Activated CD8-positive, alpha-beta T cell treated with anti-CD3 and anti-CD28 coated beads for 36 hours (primary cell): ENCODE measurements around the gene LDB2. TPM values are rescaled to one million over a fixed set of nuclear protein-coding genes. Genes with fewer than 3 reads are reported as not detected.

Experiments used
- ATAC-seq: fragments of 200-7000 bp; cut with Tn5 transposase; one replicate; pipeline ENCODE4 v1.10.0; 2021; ENCODE audit warnings: mild to moderate bottlenecking, moderate library complexity
- CTCF ChIA-PET: fragments of 350-600 bp; sonication (Branson Sonifier 250); formaldehyde crosslinking; loops from one replicate; lab custom pipeline; 2021; ENCODE audit warnings: antibody characterized with exemption; lab: Charles Lee
- POLR2A ChIA-PET: fragments of 350-600 bp; sonication (Branson Sonifier 250); formaldehyde crosslinking; loops from one replicate; lab custom pipeline; 2021; ENCODE audit warnings: antibody characterized with exemption; lab: Charles Lee
- DNase-seq: peaks from one replicate; pipeline ENCODE4 v3.0.0-alpha.2; 2020
- H3K27ac Mint-ChIP-seq: one replicate; pipeline ENCODE4 v1.8.0; 2021; ENCODE audit warnings: mild to moderate bottlenecking, mixed read lengths
- H3K27me3 Mint-ChIP-seq: one replicate; pipeline ENCODE4 v1.8.0; 2021; ENCODE audit warnings: mixed read lengths
- H3K36me3 Mint-ChIP-seq: one replicate; pipeline ENCODE4 v1.8.0; 2021; ENCODE audit warnings: low read depth, mixed read lengths
- H3K4me1 Mint-ChIP-seq: one replicate; pipeline ENCODE4 v1.8.0; 2021; ENCODE audit warnings: low read depth, mixed read lengths
- H3K4me3 Mint-ChIP-seq: one replicate; pipeline ENCODE4 v1.8.0; 2021; ENCODE audit warnings: mild to moderate bottlenecking, moderate library complexity, mixed read lengths
- H3K9me3 Mint-ChIP-seq: one replicate; pipeline ENCODE4 v1.8.0; 2021; ENCODE audit warnings: mixed read lengths
- CTCF ChIP-seq: fragments of 200-600 bp; IDR thresholded peaks from one replicate; pipeline ENCODE4 v1.8.0; 2022; ENCODE audit warnings: antibody characterized with exemption, mild to moderate bottlenecking
- intact Hi-C: fragments of 100-400 bp; cut with micrococcal nuclease; formaldehyde crosslinking; loops from one replicate; pipeline ENCODE4 v1.10.0; 2022
- total RNA-seq, 2 experiments: library from RNA; stranded (reverse); gene quantifications; one replicate each; pipeline ENCODE4 v1.2.3, GENCODE V29; 2021

The LDB2 gene
- total RNA-seq, 2 experiments from 2014 or later, result not detected

- TF ChIP-seq CTCF, result no peak
- no peak overlapping the region for H3K4me3 Mint-ChIP-seq
- H3K9me3 Mint-ChIP-seq, result no peaks in the 10 kb centered on the region
- DNase-seq, result no peak
- H3K27ac Mint-ChIP-seq, result no peak overlapping the region
- no peaks in the 10 kb centered on the region for H3K4me1 Mint-ChIP-seq
- POLR2A ChIA-PET, result no interaction called here
- no peaks in the 10 kb centered on the region for H3K27me3 Mint-ChIP-seq
- intact Hi-C loops, result no loop called here
- H3K36me3 Mint-ChIP-seq, result no peaks in the 10 kb centered on the region
- CTCF ChIA-PET, result no interaction called here
- no peak for ATAC-seq
Measured at GRCh38 chr4:16826406-16826910, 72.0 kb downstream of the LDB2 start.

DNA sequence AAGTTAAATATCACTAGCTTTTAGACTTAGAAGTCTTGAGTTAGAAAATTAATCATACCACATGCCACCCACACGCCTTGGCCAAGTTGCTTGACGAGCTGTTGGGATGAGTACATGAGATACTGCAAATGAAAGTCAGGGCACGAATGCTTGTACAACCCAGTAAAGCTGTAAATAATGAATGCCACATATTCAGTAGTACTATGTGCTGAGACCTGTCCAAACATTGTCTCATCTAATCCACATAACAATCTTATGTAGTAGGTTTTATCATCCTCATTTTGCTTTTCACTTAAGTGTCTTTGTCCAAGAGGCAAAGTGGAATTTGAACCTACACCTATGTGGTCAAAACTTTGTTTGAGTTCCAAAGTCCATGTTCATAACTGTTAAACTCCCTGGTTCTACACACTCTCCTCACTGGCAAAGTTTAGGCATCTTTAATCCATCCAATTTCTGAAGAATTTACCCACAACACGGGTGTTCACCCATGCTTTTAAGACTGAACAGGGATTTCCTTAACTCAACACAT lies 74.1 kb downstream of the LDB2 start:
- no peak overlapping the region for H3K27ac Mint-ChIP-seq
- no peak overlapping the region for H3K4me3 Mint-ChIP-seq
- no peaks in the 10 kb centered on the region for H3K4me1 Mint-ChIP-seq
- CTCF ChIA-PET, result interaction anchor here (2.0 kb wide), 1 partner anchor 92 kb away, joined by 5 read pairs; no protein-coding TSS in a partner anchor
- TF ChIP-seq CTCF, result no peak
- intact Hi-C loops, result no loop called here
- no peak for DNase-seq
- peaks cover 3% of the 10 kb centered on the region for H3K27me3 Mint-ChIP-seq
- H3K36me3 Mint-ChIP-seq, result no peaks in the 10 kb centered on the region
- POLR2A ChIA-PET, result no interaction called here
- ATAC-seq, result no peak
- H3K9me3 Mint-ChIP-seq, result no peaks in the 10 kb centered on the region

GRCh38 chr4:16820329-16820728 lies 78.1 kb downstream of the LDB2 start:
- intact Hi-C loops, result no loop called here
- Mint-ChIP-seq H3K4me3 (no peak overlapping the region), H3K36me3 (no peaks in the 10 kb centered on the region), H3K27ac (no peak overlapping the region), H3K27me3 (peaks cover 4% of the 10 kb centered on the region), H3K9me3 (no peaks in the 10 kb centered on the region), H3K4me1 (no peaks in the 10 kb centered on the region)
- POLR2A ChIA-PET, result no interaction called here
- TF ChIP-seq CTCF, result no peak
- ATAC-seq (no peak), DNase-seq (no peak)
- CTCF ChIA-PET, result no interaction called here

- ChIA-PET POLR2A (no interaction called here), CTCF (no interaction called here)
- Mint-ChIP-seq H3K27ac (no peak overlapping the region), H3K9me3 (no peaks in the 10 kb centered on the region), H3K36me3 (no peaks in the 10 kb centered on the region), H3K4me3 (no peak overlapping the region), H3K27me3 (peaks cover 4% of the 10 kb centered on the region), H3K4me1 (no peaks in the 10 kb centered on the region)
- intact Hi-C loops, result no loop called here
- DNase-seq, result no peak
- TF ChIP-seq CTCF, result no peak
- ATAC-seq, result no peak
Measured at GRCh38 chr4:16819652-16820051, 78.8 kb downstream of the LDB2 start.

GRCh38 chr4:16818005-16818404 lies 80.4 kb downstream of the LDB2 start:
- no peak overlapping the region for H3K4me3 Mint-ChIP-seq
- intact Hi-C loops, result no loop called here
- ChIA-PET CTCF (interaction anchor here (1.3 kb wide), 1 partner anchor 98 kb away, joined by 3 read pairs; no protein-coding TSS in a partner anchor), POLR2A (no interaction called here)
- no peak for DNase-seq
- no peaks in the 10 kb centered on the region for H3K36me3 Mint-ChIP-seq
- H3K4me1 Mint-ChIP-seq, result no peaks in the 10 kb centered on the region
- no peak for ATAC-seq
- no peaks in the 10 kb centered on the region for H3K9me3 Mint-ChIP-seq
- H3K27me3 Mint-ChIP-seq, result peaks cover 6% of the 10 kb centered on the region
- TF ChIP-seq CTCF, result no peak
- no peak overlapping the region for H3K27ac Mint-ChIP-seq
